Prostate gland (tissue), 2 donors: ENCODE results near the gene SCGB1D1. TPM values are rescaled to one million over a fixed set of nuclear protein-coding genes. Genes with fewer than 3 reads are reported as not detected.

ENCODE experiments used
- DNase-seq: peaks from one replicate; pipeline ENCODE4 v3.0.0-alpha.2; 2019; ENCODE audit warnings: low spot score
- H3K27ac ChIP-seq, 2 donors: fragments of 200-600 bp; sonication (generic); 2 replicates each; pipeline ENCODE4 v1.5.1; 2017 to 2019
- H3K27me3 ChIP-seq: fragments of 200-600 bp; sonication (generic); replicated peaks from 2 replicates; pipeline ENCODE4 v1.5.1; 2019; ENCODE audit not compliant: insufficient read depth
- H3K36me3 ChIP-seq, 2 donors: fragments of 200-600 bp; sonication (generic); 1 replicate in 1 of 2; 2 replicates in 1 of 2; pipeline versions ENCODE4 v1.5.1 to v1.8.1; 2017 to 2019
- H3K4me1 ChIP-seq: fragments of 200-600 bp; sonication (generic); replicated peaks from 2 replicates; pipeline ENCODE4 v1.5.1; 2019
- H3K4me3 ChIP-seq, 2 donors: fragments of 200-600 bp; sonication (generic); 2 replicates each; pipeline ENCODE4 v1.5.1; 2017 to 2019
- H3K9me3 ChIP-seq: fragments of 200-600 bp; sonication (generic); 2 replicates; pipeline ENCODE4 v1.5.1; 2017
- POLR2A ChIP-seq: fragments of 450-650 bp; IDR thresholded peaks from one replicate; pipeline ENCODE4 v1.6.1; 2016; ENCODE audit warnings: antibody characterized with exemption, mild to moderate bottlenecking
- POLR2AphosphoS5 ChIP-seq: sonication (generic); formaldehyde crosslinking; IDR thresholded peaks from one replicate; pipeline ENCODE4 v1.6.1; 2017; ENCODE audit warnings: antibody characterized with exemption
- WGBS: methylation state at CpG from one replicate; pipeline ENCODE4 v1.1.5; 2018; 5-methylcytosine and 5-hydroxymethylcytosine counted together
- intact Hi-C: fragments of 100-400 bp; cut with DNase I; formaldehyde crosslinking; loops from one replicate; pipeline ENCODE4 v1.14.2; 2022
- total RNA-seq, 2 donors: library from RNA; depleted of rRNA; stranded (reverse); fragments of >200 nt; gene quantifications; one replicate each; pipeline ENCODE4 v1.1.0, GENCODE V29; 2016
- TF ChIP-seq, protein P1 (sequence below), 4 experiments: fragments of 200-600 bp in 2 of 4; fragments of 450-650 bp in 2 of 4; sonication (generic) in 2 of 4; IDR thresholded peaks; 1 replicate in 3 of 4; 2 replicates in 1 of 4; pipeline ENCODE4 v1.5.1; 2016 to 2019; ENCODE audit warnings: antibody characterized with exemption in 4 of 4, mild to moderate bottlenecking in 2 of 4, moderate library complexity in 2 of 4

The SCGB1D1 gene
- total RNA-seq, 2 donors from 2014 or later: not detected

DNA sequence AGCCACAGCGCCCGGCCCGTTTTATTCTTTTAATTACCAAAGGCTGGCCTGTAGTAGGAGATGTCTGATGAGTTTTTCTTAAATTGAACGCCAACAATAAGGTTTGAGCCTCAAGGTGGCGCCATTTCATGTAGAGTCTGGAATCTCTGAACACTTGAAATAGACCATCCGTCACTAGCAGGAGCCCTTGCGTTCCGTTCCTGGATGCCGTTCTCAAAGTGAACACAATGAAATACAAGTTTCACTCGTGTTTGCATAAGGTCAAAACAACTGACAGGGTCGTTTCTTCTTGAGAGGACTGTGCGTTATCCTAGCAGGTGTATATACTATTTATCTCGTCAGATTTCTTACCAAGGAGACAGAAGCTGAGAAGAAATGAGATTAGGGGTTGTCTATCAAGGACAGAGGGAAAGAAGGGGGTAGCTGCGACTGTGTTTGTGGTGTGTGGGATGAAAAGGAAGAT lies 18.7 kb upstream of the SCGB1D1 start:
- Histone ChIP-seq H3K36me3 (no peaks in the 10 kb centered on the region), H3K27me3 (no peaks in the 10 kb centered on the region), H3K27ac (no peak overlapping the region), H3K9me3 (no peaks in the 10 kb centered on the region), H3K4me1 (no peaks in the 10 kb centered on the region), H3K4me3 (no peak overlapping the region)
- peak; percentile 83 for DNase-seq
- intact Hi-C loops: loop anchor here (5.0 kb wide), 1 partner anchor 141 kb away; no protein-coding TSS in a partner anchor
- WGBS: 7% methylated on average over 14 of the region's 14 CpGs
- TF ChIP-seq POLR2A (no peak), POLR2AphosphoS5 (peak; percentile 45)
- TF ChIP-seq, protein P1, sequence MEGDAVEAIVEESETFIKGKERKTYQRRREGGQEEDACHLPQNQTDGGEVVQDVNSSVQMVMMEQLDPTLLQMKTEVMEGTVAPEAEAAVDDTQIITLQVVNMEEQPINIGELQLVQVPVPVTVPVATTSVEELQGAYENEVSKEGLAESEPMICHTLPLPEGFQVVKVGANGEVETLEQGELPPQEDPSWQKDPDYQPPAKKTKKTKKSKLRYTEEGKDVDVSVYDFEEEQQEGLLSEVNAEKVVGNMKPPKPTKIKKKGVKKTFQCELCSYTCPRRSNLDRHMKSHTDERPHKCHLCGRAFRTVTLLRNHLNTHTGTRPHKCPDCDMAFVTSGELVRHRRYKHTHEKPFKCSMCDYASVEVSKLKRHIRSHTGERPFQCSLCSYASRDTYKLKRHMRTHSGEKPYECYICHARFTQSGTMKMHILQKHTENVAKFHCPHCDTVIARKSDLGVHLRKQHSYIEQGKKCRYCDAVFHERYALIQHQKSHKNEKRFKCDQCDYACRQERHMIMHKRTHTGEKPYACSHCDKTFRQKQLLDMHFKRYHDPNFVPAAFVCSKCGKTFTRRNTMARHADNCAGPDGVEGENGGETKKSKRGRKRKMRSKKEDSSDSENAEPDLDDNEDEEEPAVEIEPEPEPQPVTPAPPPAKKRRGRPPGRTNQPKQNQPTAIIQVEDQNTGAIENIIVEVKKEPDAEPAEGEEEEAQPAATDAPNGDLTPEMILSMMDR (IDR thresholded peaks at IDR 0.05): peak in 3 of 4 experiments; percentile 72 to 76 (median 74)

DNA sequence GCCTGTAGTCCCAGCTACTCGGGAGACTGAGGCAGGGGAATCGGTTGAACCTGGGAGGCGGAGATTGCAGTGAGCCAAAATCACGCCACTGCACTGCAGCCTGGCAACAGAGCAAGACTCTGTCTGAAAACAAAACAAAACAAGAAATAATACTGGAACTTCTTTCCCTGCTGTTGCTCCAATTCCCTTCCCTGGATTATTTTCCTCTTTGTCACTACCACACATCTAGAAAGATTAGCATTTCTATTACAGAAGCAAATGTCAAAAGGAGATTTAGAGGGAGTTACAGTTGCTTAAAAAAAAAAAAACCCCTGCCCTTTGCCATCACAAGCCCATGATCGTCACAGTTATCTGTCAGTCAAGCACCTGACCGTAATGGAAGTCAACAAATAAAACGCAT lies 17.7 kb upstream of the SCGB1D1 start:
- DNase-seq: no peak
- no peak for TF ChIP-seq POLR2AphosphoS5
- TF ChIP-seq, protein P1 (IDR thresholded peaks at IDR 0.05): no peak
- TF ChIP-seq POLR2A: no peak
- H3K36me3 ChIP-seq: no peaks in the 10 kb centered on the region
- no peak overlapping the region for H3K4me3 ChIP-seq
- no peaks in the 10 kb centered on the region for H3K27me3 ChIP-seq
- intact Hi-C loops: loop anchor here (5.0 kb wide), 1 partner anchor 140 kb away; no protein-coding TSS in a partner anchor
- no peaks in the 10 kb centered on the region for H3K9me3 ChIP-seq
- H3K27ac ChIP-seq: no peak overlapping the region
- H3K4me1 ChIP-seq: no peaks in the 10 kb centered on the region
- 48% methylated on average over 7 of the region's 7 CpGs for WGBS

- Histone ChIP-seq H3K27ac (no peak overlapping the region), H3K9me3 (no peaks in the 10 kb centered on the region), H3K27me3 (no peaks in the 10 kb centered on the region), H3K36me3 (no peaks in the 10 kb centered on the region), H3K4me1 (no peaks in the 10 kb centered on the region), H3K4me3 (no peak overlapping the region)
- 62% methylated on average over 3 of the region's 3 CpGs for WGBS
- no peak for DNase-seq
- intact Hi-C loops: no loop called here
- TF ChIP-seq, protein P1 (IDR thresholded peaks at IDR 0.05): no peak
- TF ChIP-seq POLR2A: no peak
- TF ChIP-seq POLR2AphosphoS5: peak; percentile 21
These were observed 13.2 kb upstream of the SCGB1D1 start for GRCh38 chr11:62176766-62177165.

DNA sequence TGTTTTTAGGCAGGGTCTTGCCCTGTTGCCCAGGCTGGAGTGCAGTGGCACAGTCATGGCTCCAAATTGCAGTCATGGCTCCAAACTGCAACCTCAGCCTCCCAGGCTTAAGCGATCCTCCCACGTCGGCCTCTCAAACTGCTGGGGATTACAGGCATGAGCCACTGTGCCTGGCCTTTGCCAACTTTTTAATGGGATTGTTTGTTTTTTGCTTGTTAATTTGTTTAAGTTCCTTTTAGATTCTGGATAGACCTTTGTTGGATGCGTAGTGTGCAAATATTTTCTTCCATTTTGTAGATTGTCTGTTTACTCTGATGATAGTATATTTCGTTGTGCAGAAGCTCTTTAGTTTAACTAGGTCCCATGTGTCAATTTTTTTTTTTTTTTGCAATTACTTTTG lies 10.0 kb upstream of the SCGB1D1 start:
- WGBS: 33% methylated on average over 5 of the region's 5 CpGs
- no peaks in the 10 kb centered on the region for H3K4me1 ChIP-seq
- H3K9me3 ChIP-seq: no peaks in the 10 kb centered on the region
- DNase-seq: peak; percentile 45
- H3K4me3 ChIP-seq: no peak overlapping the region
- no peaks in the 10 kb centered on the region for H3K27me3 ChIP-seq
- H3K36me3 ChIP-seq: no peaks in the 10 kb centered on the region
- TF ChIP-seq, protein P1 (IDR thresholded peaks at IDR 0.05): no peak
- TF ChIP-seq POLR2AphosphoS5: peak; percentile 80
- H3K27ac ChIP-seq: no peak overlapping the region
- intact Hi-C loops: no loop called here

GRCh38 chr11:62181097-62181496 lies 8.9 kb upstream of the SCGB1D1 start:
- Histone ChIP-seq H3K9me3 (no peaks in the 10 kb centered on the region), H3K4me3 (no peak overlapping the region), H3K27me3 (no peaks in the 10 kb centered on the region), H3K27ac (no peak overlapping the region), H3K36me3 (no peaks in the 10 kb centered on the region), H3K4me1 (no peaks in the 10 kb centered on the region)
- DNase-seq: no peak
- 88% methylated on average over 2 of the region's 2 CpGs for WGBS
- intact Hi-C loops: no loop called here
- TF ChIP-seq, protein P1 (IDR thresholded peaks at IDR 0.05): no peak
- TF ChIP-seq POLR2A (no peak), POLR2AphosphoS5 (no peak)
